ENCODE measurements around the gene POP7. TPM values are rescaled to one million over a fixed set of nuclear protein-coding genes. Genes with fewer than 3 reads are reported as not detected.

The POP7 gene
- total RNA-seq, 1 experiment from 2014 or later, result 62.7 TPM

DNA sequence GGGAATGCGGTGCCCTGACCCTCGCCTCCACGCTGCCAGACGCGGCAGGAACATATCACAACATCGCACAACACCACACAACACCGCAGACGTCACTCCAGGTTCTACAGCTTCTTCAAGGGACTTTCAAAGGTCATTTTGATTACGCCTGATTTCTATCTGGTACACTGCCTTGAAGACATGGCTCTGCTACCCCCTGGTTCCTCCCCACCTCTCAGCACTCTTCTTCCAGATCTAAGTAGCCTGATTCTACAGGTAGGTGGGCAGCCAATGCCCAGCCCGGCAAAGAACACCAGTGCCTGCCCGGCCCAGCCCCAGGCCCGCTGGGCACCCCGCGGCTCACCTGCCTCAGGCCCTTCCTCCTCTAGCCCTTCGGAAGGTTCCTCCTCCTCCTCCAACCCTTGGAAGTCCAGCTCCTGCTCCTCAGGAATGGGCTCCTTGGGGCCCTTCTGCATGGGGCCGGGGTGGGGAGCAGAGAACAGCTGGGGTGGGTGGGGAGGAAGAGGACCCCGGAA lies 20.2 kb upstream of the POP7 start:
- intact Hi-C loops (cut with micrococcal nuclease; ENCODE audit: unreplicated experiment), result no loop called here
- POLR2A ChIA-PET (ENCODE audit: unreplicated experiment), result interaction anchor here (0.5 kb wide), 1 partner anchor 15 kb away, joined by 3 read pairs; no protein-coding TSS in a partner anchor
- Histone ChIP-seq H2AFZ (no peak overlapping the region), H3F3A (ENCODE audit: insufficient read depth, low read depth) (peaks cover 8% of the 10 kb centered on the region; the same call in 1 of the 2 replicates), H3K36me3 (ENCODE audit: low read depth) (no peaks in the 10 kb centered on the region), H3K9me2 (ENCODE audit: insufficient read depth) (no peaks in the 10 kb centered on the region), H3K27ac (no peak overlapping the region), H3K9me3 (ENCODE audit: insufficient read depth, low read depth) (no peaks in the 10 kb centered on the region), H3K27me3 (ENCODE audit: insufficient read depth, low read depth) (no peaks in the 10 kb centered on the region), H4K20me1 (ENCODE audit: insufficient read depth) (peaks cover 34% of the 10 kb centered on the region), H3K4me3 (no peak overlapping the region), H3K79me2 (ENCODE audit: low read depth) (peaks cover 24% of the 10 kb centered on the region), H3K4me1 (replicated peaks; ENCODE audit: insufficient read depth) (no peaks in the 10 kb centered on the region), H3K4me2 (no peak overlapping the region)
- no peak for DNase-seq
- CTCF ChIA-PET, result no interaction called here
- BruUV-seq (replicated peaks), result no TSS peak
- TF ChIP-seq CTCF (conservative IDR thresholded peaks at IDR 0.05) (no peak), EZH2 (IDR thresholded peaks at IDR 0.05; ENCODE audit: low read depth) (no peak)

GRCh38 chr7:100686201-100686821 lies 19.6 kb upstream of the POP7 start:
- Histone ChIP-seq H4K20me1 (ENCODE audit: insufficient read depth) (peaks cover 36% of the 10 kb centered on the region), H3K4me2 (no peak overlapping the region), H3K79me2 (ENCODE audit: low read depth) (peaks cover 30% of the 10 kb centered on the region), H3K9me2 (ENCODE audit: insufficient read depth) (no peaks in the 10 kb centered on the region), H2AFZ (no peak overlapping the region), H3F3A (ENCODE audit: insufficient read depth, low read depth) (peaks cover 3% of the 10 kb centered on the region; the same call in 1 of the 2 replicates), H3K27me3 (ENCODE audit: insufficient read depth, low read depth) (no peaks in the 10 kb centered on the region), H3K4me1 (replicated peaks; ENCODE audit: insufficient read depth) (no peaks in the 10 kb centered on the region), H3K4me3 (no peak overlapping the region), H3K36me3 (ENCODE audit: low read depth) (no peaks in the 10 kb centered on the region), H3K27ac (no peak overlapping the region), H3K9me3 (ENCODE audit: insufficient read depth, low read depth) (no peaks in the 10 kb centered on the region)
- BruUV-seq (replicated peaks), result no TSS peak
- ChIA-PET POLR2A (ENCODE audit: unreplicated experiment) (interaction anchor here (0.5 kb wide), 1 partner anchor 15 kb away, joined by 3 read pairs; no protein-coding TSS in a partner anchor), CTCF (no interaction called here)
- TF ChIP-seq EZH2 (IDR thresholded peaks at IDR 0.05; ENCODE audit: low read depth), result no peak
- TF ChIP-seq CTCF (conservative IDR thresholded peaks at IDR 0.05), result no peak
- no peak for DNase-seq
- intact Hi-C loops (cut with micrococcal nuclease; ENCODE audit: unreplicated experiment), result no loop called here

- H3K4me2 ChIP-seq, result no peak overlapping the region
- no peak overlapping the region for H3K4me3 ChIP-seq
- H3K79me2 ChIP-seq (ENCODE audit: low read depth), result peaks cover 35% of the 10 kb centered on the region
- H2AFZ ChIP-seq, result no peak overlapping the region
- no peaks in the 10 kb centered on the region for H3K36me3 ChIP-seq (ENCODE audit: low read depth)
- DNase-seq, result no peak
- H3F3A ChIP-seq (ENCODE audit: insufficient read depth, low read depth), result peaks cover 3% of the 10 kb centered on the region; the same call in 1 of the 2 replicates
- H4K20me1 ChIP-seq (ENCODE audit: insufficient read depth), result peaks cover 39% of the 10 kb centered on the region
- intact Hi-C loops (cut with micrococcal nuclease; ENCODE audit: unreplicated experiment), result no loop called here
- TF ChIP-seq EZH2 (IDR thresholded peaks at IDR 0.05; ENCODE audit: low read depth), result no peak
- no peak for TF ChIP-seq CTCF (conservative IDR thresholded peaks at IDR 0.05)
- H3K27me3 ChIP-seq (ENCODE audit: insufficient read depth, low read depth), result no peaks in the 10 kb centered on the region
- CTCF ChIA-PET, result no interaction called here
- H3K9me3 ChIP-seq (ENCODE audit: insufficient read depth, low read depth), result no peaks in the 10 kb centered on the region
- POLR2A ChIA-PET (ENCODE audit: unreplicated experiment), result no interaction called here
- no peak overlapping the region for H3K27ac ChIP-seq
- BruUV-seq (replicated peaks), result no TSS peak
- peaks cover under 1% of the 10 kb centered on the region; the same call in 1 of the 2 replicates for H3K4me1 ChIP-seq (replicated peaks; ENCODE audit: insufficient read depth)
- no peaks in the 10 kb centered on the region for H3K9me2 ChIP-seq (ENCODE audit: insufficient read depth)
Measured at GRCh38 chr7:100686822-100687211, 19.1 kb upstream of the POP7 start.
